Measurements from ENCODE around the gene PARP4.
"Not testable (repeated sequence)": the region's sequence is repeated elsewhere in the genome, so short reads cannot be mapped to it uniquely, and the experiment has no call there.

The PARP4 gene

GRCh38 chr13:24389506-24389905 is 123.1 kb downstream of the PARP4 start:
- H3K4me3 ChIP-seq (ENCODE audit: low read depth, low read length): no peak overlapping the region
- TF ChIP-seq CTCF (IDR thresholded peaks at IDR 0.05; ENCODE audit: low read depth, low read length, missing control alignments): no peak
- in situ Hi-C loops (cut with HindIII; ENCODE audit: low sequenced_read_pairs): no loop called here
- no peak for DNase-seq (ENCODE audit: low read depth)

GRCh38 chr13:24388743-24389142 is 123.8 kb downstream of the PARP4 start:
- in situ Hi-C loops (cut with HindIII; ENCODE audit: low sequenced_read_pairs): not testable (repeated sequence)
- DNase-seq (ENCODE audit: low read depth): peak; percentile 49

GRCh38 chr13:24386816-24387708 is 125.5 kb downstream of the PARP4 start:
- DNase-seq (ENCODE audit: low read depth): no peak
- TF ChIP-seq CTCF (IDR thresholded peaks at IDR 0.05; ENCODE audit: low read depth, low read length, missing control alignments): no peak
- in situ Hi-C loops (cut with HindIII; ENCODE audit: low sequenced_read_pairs): no loop called here
- no peak overlapping the region for H3K4me3 ChIP-seq (ENCODE audit: low read depth, low read length)

More at GRCh38 chr13:24388743-24389142, 123.8 kb downstream of the PARP4 start:
- H3K4me3 ChIP-seq (ENCODE audit: low read depth, low read length): not testable (repeated sequence)

- in situ Hi-C loops (cut with HindIII; ENCODE audit: low sequenced_read_pairs): no loop called here
- no peak for TF ChIP-seq CTCF (IDR thresholded peaks at IDR 0.05; ENCODE audit: low read depth, low read length, missing control alignments)
- no peak for DNase-seq (ENCODE audit: low read depth)
Observed at GRCh38 chr13:24385902-24386301, 126.7 kb downstream of the PARP4 start.

GRCh38 chr13:24384946-24385345 is 127.6 kb downstream of the PARP4 start:
- H3K4me3 ChIP-seq (ENCODE audit: low read depth, low read length); DNase-seq (ENCODE audit: low read depth); in situ Hi-C loops (cut with HindIII; ENCODE audit: low sequenced_read_pairs): not testable (repeated sequence)

More at GRCh38 chr13:24385902-24386301, 126.7 kb downstream of the PARP4 start:
- no peak overlapping the region for H3K4me3 ChIP-seq (ENCODE audit: low read depth, low read length)

GRCh38 chr13:24384091-24384490 is 128.5 kb downstream of the PARP4 start:
- DNase-seq (ENCODE audit: low read depth); H3K4me3 ChIP-seq (ENCODE audit: low read depth, low read length); in situ Hi-C loops (cut with HindIII; ENCODE audit: low sequenced_read_pairs): not testable (repeated sequence)

- peak; percentile 3 for DNase-seq (ENCODE audit: low read depth)
- H3K4me3 ChIP-seq (ENCODE audit: low read depth, low read length): no peak overlapping the region
- TF ChIP-seq CTCF (IDR thresholded peaks at IDR 0.05; ENCODE audit: low read depth, low read length, missing control alignments): no peak
- in situ Hi-C loops (cut with HindIII; ENCODE audit: low sequenced_read_pairs): no loop called here
Observed at GRCh38 chr13:24381541-24382265, 130.9 kb downstream of the PARP4 start.

- in situ Hi-C loops (cut with HindIII; ENCODE audit: low sequenced_read_pairs); DNase-seq (ENCODE audit: low read depth); H3K4me3 ChIP-seq (ENCODE audit: low read depth, low read length): not testable (repeated sequence)
Observed at GRCh38 chr13:24380881-24381280, 131.7 kb downstream of the PARP4 start.

GRCh38 chr13:24380227-24380626 is 132.4 kb downstream of the PARP4 start:
- DNase-seq (ENCODE audit: low read depth); in situ Hi-C loops (cut with HindIII; ENCODE audit: low sequenced_read_pairs); H3K4me3 ChIP-seq (ENCODE audit: low read depth, low read length): not testable (repeated sequence)

- H3K4me3 ChIP-seq (ENCODE audit: low read depth, low read length); in situ Hi-C loops (cut with HindIII; ENCODE audit: low sequenced_read_pairs); DNase-seq (ENCODE audit: low read depth): not testable (repeated sequence)
Observed at GRCh38 chr13:24371273-24371672, 141.3 kb downstream of the PARP4 start.
